ENCODE data around the gene PLD2. TPM values are rescaled to one million over a fixed set of nuclear protein-coding genes. Genes with fewer than 3 reads are reported as not detected.

The PLD2 gene
- total and polyA plus RNA-seq, 3 donors from 2014 or later = 11.0 to 31.2 (median 17.5) TPM

- Histone ChIP-seq H3K4me1 (peaks cover 63% of the 10 kb centered on the region), H3K4me3 (no peak overlapping the region), H3K27me3 (no peaks in the 10 kb centered on the region), H3K9me3 (no peaks in the 10 kb centered on the region), H3K27ac (peak overlapping the region; percentile 23 to 51), H3K36me3 (ENCODE audit: low read depth, missing control alignments) (no peaks in the 10 kb centered on the region)
- TF ChIP-seq POLR2A (IDR thresholded peaks at IDR 0.05) (no peak), CTCF (IDR thresholded peaks at IDR 0.05) (no peak)
- WGBS, 2 donors = 50 to 57% methylated on average over 4 of the region's 4 CpGs
- intact Hi-C loops (cut with DNase I; ENCODE audit: low total_unique reads) = no loop called here
- peak; percentile 76 for DNase-seq
Measured at GRCh38 chr17:4836221-4836620, 29.3 kb downstream of the PLD2 start.

- DNase-seq = peak; percentile 61
- no peak for TF ChIP-seq POLR2A (IDR thresholded peaks at IDR 0.05)
- TF ChIP-seq CTCF (IDR thresholded peaks at IDR 0.05) = no peak
- Histone ChIP-seq H3K9me3 (no peaks in the 10 kb centered on the region), H3K27ac (peak overlapping the region; percentile 36 to 51), H3K27me3 (no peaks in the 10 kb centered on the region), H3K4me1 (peaks cover 63% of the 10 kb centered on the region), H3K36me3 (ENCODE audit: low read depth, missing control alignments) (no peaks in the 10 kb centered on the region), H3K4me3 (no peak overlapping the region)
- intact Hi-C loops (cut with DNase I; ENCODE audit: low total_unique reads) = no loop called here
- 33 to 58% methylated on average over 13 of the region's 13 CpGs for WGBS, 2 donors
Measured at GRCh38 chr17:4837471-4838308, 30.7 kb downstream of the PLD2 start.

GRCh38 chr17:4838309-4838785, 31.4 kb downstream of the PLD2 start:
- Histone ChIP-seq H3K27me3 (no peaks in the 10 kb centered on the region), H3K9me3 (no peaks in the 10 kb centered on the region), H3K36me3 (ENCODE audit: low read depth, missing control alignments) (no peaks in the 10 kb centered on the region), H3K27ac (peak overlapping the region; percentile 36 to 51), H3K4me3 (no peak overlapping the region), H3K4me1 (peaks cover 63% of the 10 kb centered on the region)
- DNase-seq = no peak
- no peak for TF ChIP-seq CTCF (IDR thresholded peaks at IDR 0.05)
- TF ChIP-seq POLR2A (IDR thresholded peaks at IDR 0.05) = no peak
- intact Hi-C loops (cut with DNase I; ENCODE audit: low total_unique reads) = no loop called here
- 58 to 59% methylated on average over 3 of the region's 3 CpGs for WGBS, 2 donors

- no peaks in the 10 kb centered on the region for H3K27me3 ChIP-seq
- H3K27ac ChIP-seq = peak overlapping the region; percentile 6 to 51
- DNase-seq = no peak
- H3K4me1 ChIP-seq = peaks cover 63% of the 10 kb centered on the region
- intact Hi-C loops (cut with DNase I; ENCODE audit: low total_unique reads) = no loop called here
- no peak for TF ChIP-seq POLR2A (IDR thresholded peaks at IDR 0.05)
- no peak for TF ChIP-seq CTCF (IDR thresholded peaks at IDR 0.05)
- H3K9me3 ChIP-seq = no peaks in the 10 kb centered on the region
- 63 to 83% methylated on average over 8 of the region's 8 CpGs for WGBS, 2 donors
- H3K4me3 ChIP-seq = no peak overlapping the region
- H3K36me3 ChIP-seq (ENCODE audit: low read depth, missing control alignments) = no peaks in the 10 kb centered on the region
Measured at GRCh38 chr17:4839221-4839620, 32.3 kb downstream of the PLD2 start.
